GM10266 (cell line): ENCODE measurements around the gene GPX7.

Experiments
- DNase-seq: peaks from one replicate; pipeline ENCODE4 v3.0.0; 2012; ENCODE audit errors: extremely low spot score
- CTCF ChIP-seq: IDR thresholded peaks from 2 replicates; pipeline ENCODE4 v1.5.1; 2012; ENCODE audit warnings: mild to moderate bottlenecking, low read depth; ENCODE audit not compliant: control insufficient read depth, insufficient read depth; ENCODE audit errors: missing control alignments

The GPX7 gene

GRCh38 chr1:52629667-52630066 is 27.5 kb downstream of the GPX7 start:
- no peak for TF ChIP-seq CTCF
- DNase-seq: no peak

- DNase-seq: no peak
- no peak for TF ChIP-seq CTCF
Observed at GRCh38 chr1:52631759-52632331, 29.7 kb downstream of the GPX7 start.

- DNase-seq: peak; percentile 57
- no peak for TF ChIP-seq CTCF
Observed at GRCh38 chr1:52632732-52633290, 30.6 kb downstream of the GPX7 start, which contains the start of gene SHISAL2A. Gene SHISAL2A (plus strand): TSS chr1:52633168. CDS start chr1:52633494, 326 bp downstream.

DNA sequence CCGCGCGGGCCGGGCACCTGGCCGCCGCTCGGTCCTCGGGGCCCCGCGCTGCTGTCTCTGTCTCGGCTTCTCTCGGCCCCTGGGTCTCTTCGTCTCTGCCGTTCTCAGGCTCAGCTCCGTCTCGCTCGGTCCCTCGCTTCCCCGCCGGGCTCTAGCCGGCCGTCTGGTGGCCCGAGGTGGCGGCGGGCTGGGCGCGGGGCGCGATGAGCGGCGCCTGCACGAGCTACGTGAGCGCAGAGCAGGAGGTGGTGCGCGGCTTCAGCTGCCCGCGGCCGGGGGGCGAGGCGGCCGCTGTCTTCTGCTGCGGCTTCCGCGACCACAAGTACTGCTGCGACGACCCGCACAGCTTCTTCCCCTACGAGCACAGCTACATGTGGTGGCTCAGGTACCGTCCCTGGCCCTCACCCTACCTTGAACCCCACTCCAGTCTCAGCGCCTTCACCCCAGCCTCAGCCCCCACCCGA is 31.2 kb downstream of the GPX7 start:
- no peak for TF ChIP-seq CTCF
- peak; percentile 46 for DNase-seq

DNA sequence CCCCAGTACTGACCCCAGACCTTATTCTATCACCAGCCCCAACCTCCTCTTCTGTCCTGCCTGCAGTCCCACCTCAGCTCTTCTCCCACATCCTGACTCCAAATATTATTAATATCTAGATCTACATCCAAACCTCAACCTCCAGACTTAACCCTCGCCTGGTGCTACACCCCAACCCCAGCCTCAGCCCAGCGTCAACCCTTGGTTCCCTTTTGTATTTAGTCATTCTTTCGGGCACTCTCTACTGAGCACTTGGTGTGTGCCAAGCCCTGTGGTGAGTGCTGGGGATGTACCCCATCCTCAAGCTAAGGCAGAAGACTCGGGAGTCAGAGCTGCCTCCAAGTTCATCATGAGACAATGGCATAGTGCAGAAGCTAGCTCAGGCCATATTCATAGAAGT is 31.9 kb downstream of the GPX7 start:
- no peak for DNase-seq
- TF ChIP-seq CTCF: no peak

GRCh38 chr1:52635321-52636089 is 33.3 kb downstream of the GPX7 start:
- DNase-seq: no peak
- no peak for TF ChIP-seq CTCF
